CD14-positive monocyte (primary cell): Measurements from ENCODE around the gene TMEM135. TPM values are rescaled to one million over a fixed set of nuclear protein-coding genes. Genes with fewer than 3 reads are reported as not detected.

Experiments
- DNase-seq, 3 donors: peaks; one replicate each; pipeline ENCODE4 v3.0.0-alpha.2; 2011 to 2022
- H2AFZ ChIP-seq: 2 replicates; pipeline ENCODE4 v1.6.0; 2012; ENCODE audit warnings: mild to moderate bottlenecking, low read depth, low read length, inconsistent platforms; ENCODE audit not compliant: insufficient read depth, poor library complexity, severe bottlenecking
- H3K27ac ChIP-seq, 2 donors: 1 replicate in 1 of 2; 2 replicates in 1 of 2; pipeline ENCODE4 v1.5.1; 2012 to 2013; ENCODE audit warnings: low read length in 2 of 2, control low read depth in 1 of 2, inconsistent platforms in 1 of 2, low read depth in 1 of 2, mild to moderate bottlenecking in 1 of 2
- H3K27me3 ChIP-seq, 2 donors: one replicate each; pipeline versions ENCODE4 v1.6.0 to v1.6.1; 2011 to 2013; ENCODE audit warnings: low read length in 2 of 2; ENCODE audit not compliant: control insufficient read depth in 2 of 2, insufficient read depth in 2 of 2
- H3K36me3 ChIP-seq, 2 donors: replicated peaks in 1 of 2; 1 replicate in 1 of 2; 2 replicates in 1 of 2; pipeline versions ENCODE4 v1.5.1 to v1.6.1; 2012 to 2013; ENCODE audit warnings: low read length in 2 of 2, control low read depth in 1 of 2, inconsistent platforms in 1 of 2, mild to moderate bottlenecking in 1 of 2; ENCODE audit not compliant: insufficient read depth in 2 of 2, control insufficient read depth in 1 of 2
- H3K4me1 ChIP-seq, 2 donors: 1 replicate in 1 of 2; 2 replicates in 1 of 2; pipeline versions ENCODE4 v1.5.1 to v1.6.1; 2012 to 2013; ENCODE audit warnings: low read length in 2 of 2, control low read depth in 1 of 2, inconsistent platforms in 1 of 2, mild to moderate bottlenecking in 1 of 2, moderate library complexity in 1 of 2; ENCODE audit not compliant: insufficient read depth in 2 of 2, control insufficient read depth in 1 of 2
- H3K4me2 ChIP-seq: replicated peaks from 2 replicates; pipeline ENCODE3; 2012; ENCODE audit warnings: low read length, moderate library complexity, mild to moderate bottlenecking; ENCODE audit not compliant: poor library complexity, severe bottlenecking; ENCODE audit errors: extremely low read depth
- H3K4me3 ChIP-seq, 3 experiments: fragments of 200-600 bp in 1 of 3; sonication (generic) in 1 of 3; replicated peaks in 1 of 3; 1 replicate in 2 of 3; 2 replicates in 1 of 3; pipeline ENCODE4 v1.5.1; 2011 to 2013; ENCODE audit warnings: low read length in 3 of 3, mild to moderate bottlenecking in 3 of 3, control low read depth in 2 of 3, low read depth in 2 of 3, inconsistent platforms in 1 of 3, moderate library complexity in 1 of 3
- H3K79me2 ChIP-seq: 2 replicates; pipeline ENCODE4 v1.6.0; 2012; ENCODE audit warnings: mild to moderate bottlenecking, control low read depth, inconsistent platforms, low read length, moderate library complexity; ENCODE audit not compliant: insufficient read depth
- H3K9ac ChIP-seq: 2 replicates; pipeline ENCODE4 v1.6.0; 2017; ENCODE audit warnings: low read length, mild to moderate bottlenecking; ENCODE audit not compliant: insufficient read depth, poor library complexity, severe bottlenecking
- H3K9me3 ChIP-seq, 2 donors: replicated peaks in 1 of 2; 1 replicate in 1 of 2; 2 replicates in 1 of 2; pipeline versions ENCODE4 v1.5.1 to v1.6.1; 2012 to 2013; ENCODE audit warnings: low read length in 2 of 2, control low read depth in 1 of 2; ENCODE audit not compliant: control insufficient read depth in 1 of 2, insufficient read depth in 1 of 2
- H4K20me1 ChIP-seq: 2 replicates; pipeline ENCODE4 v1.6.0; 2012; ENCODE audit warnings: mild to moderate bottlenecking, low read length, control low read depth, moderate library complexity; ENCODE audit not compliant: insufficient read depth
- H3K27ac Mint-ChIP-seq, 7 donors: one replicate each; pipeline ENCODE4 v1.8.0; 2020; ENCODE audit warnings: mild to moderate bottlenecking in 7 of 7, mixed read lengths in 7 of 7, moderate library complexity in 6 of 7, inconsistent platforms in 2 of 7
- H3K27me3 Mint-ChIP-seq, 3 donors: one replicate each; pipeline ENCODE4 v1.8.0; 2021 to 2022; ENCODE audit warnings: low read depth in 3 of 3, mild to moderate bottlenecking in 3 of 3, mixed read lengths in 3 of 3, moderate library complexity in 3 of 3, inconsistent platforms in 1 of 3
- H3K36me3 Mint-ChIP-seq, 2 donors: one replicate each; pipeline ENCODE4 v1.8.0; 2020; ENCODE audit warnings: mixed read lengths in 2 of 2, inconsistent platforms in 1 of 2, mild to moderate bottlenecking in 1 of 2
- H3K4me1 Mint-ChIP-seq: one replicate; pipeline ENCODE4 v1.8.0; 2020; ENCODE audit warnings: mild to moderate bottlenecking, mixed read lengths
- H3K4me3 Mint-ChIP-seq, 2 donors: one replicate each; pipeline ENCODE4 v1.8.0; 2020; ENCODE audit warnings: mild to moderate bottlenecking in 2 of 2, mixed read lengths in 2 of 2, moderate library complexity in 1 of 2
- H3K9me3 Mint-ChIP-seq, 7 donors: one replicate each; pipeline ENCODE4 v1.8.0; 2020 to 2022; ENCODE audit warnings: mixed read lengths in 7 of 7, mild to moderate bottlenecking in 6 of 7, moderate library complexity in 6 of 7, inconsistent platforms in 2 of 7
- CTCF ChIP-seq: fragments of 200-600 bp; IDR thresholded peaks from one replicate; pipeline ENCODE4 v1.8.0; 2022; ENCODE audit warnings: antibody characterized with exemption, mild to moderate bottlenecking
- WGBS: methylation state at CpG from one replicate; pipeline ENCODE4 v1.1.5; 2013; ENCODE audit warnings: missing lambda C conversion rate; ENCODE audit not compliant: insufficient coverage; 5-methylcytosine and 5-hydroxymethylcytosine counted together
- intact Hi-C, 2 donors: fragments of 100-400 bp; cut with micrococcal nuclease; formaldehyde crosslinking; loops; one replicate each; pipeline versions ENCODE4 v1.15.0 to v1.15.1; 2023
- polyA plus RNA-seq, 3 donors: library from polyadenylated mRNA; depleted of rRNA in 1 of 3; unstranded in 2 of 3; stranded (reverse) in 1 of 3; fragments of 300-500 nt in 2 of 3; fragments of >200 nt in 1 of 3; fragmentation: Illumina TruSeq in 2 of 3; gene quantifications; 1 replicate in 2 of 3; 2 replicates in 1 of 3; pipeline ENCODE4 v1.2.3, GENCODE V29; 2012 to 2021

TMEM135 gene
- polyA plus RNA-seq, 3 donors = 2.7 to 8.4 (median 5.9) TPM

GRCh38 chr11:87007963-87008362, 29.8 kb upstream of the TMEM135 start:
- no peak overlapping the region for H3K4me3 Mint-ChIP-seq
- H3K36me3 Mint-ChIP-seq = no peaks in the 10 kb centered on the region
- Histone ChIP-seq H3K27me3 (no peaks in the 10 kb centered on the region), H3K27ac (no peak overlapping the region), H3K9ac (no peak overlapping the region), H3K4me2 (no peak overlapping the region), H4K20me1 (no peaks in the 10 kb centered on the region), H3K4me3 (no peak overlapping the region), H2AFZ (no peak overlapping the region), H3K79me2 (no peaks in the 10 kb centered on the region), H3K36me3 (no peaks in the 10 kb centered on the region), H3K9me3 (no peaks in the 10 kb centered on the region), H3K4me1 (no peaks in the 10 kb centered on the region)
- no peaks in the 10 kb centered on the region for H3K4me1 Mint-ChIP-seq
- WGBS = 88% methylated on average over 1 of the region's 1 CpG
- H3K27me3 Mint-ChIP-seq = peaks cover 0 to 2% (median 0%) of the 10 kb centered on the region in 3 donors
- no peak overlapping the region for H3K27ac Mint-ChIP-seq
- DNase-seq = no peak
- peaks cover 0 to 8% (median 0%) of the 10 kb centered on the region in 7 donors for H3K9me3 Mint-ChIP-seq
- intact Hi-C loops = no loop called here
- no peak for TF ChIP-seq CTCF

- Histone ChIP-seq H2AFZ (no peak overlapping the region), H3K4me3 (no peak overlapping the region), H3K36me3 (no peaks in the 10 kb centered on the region), H3K27me3 (no peaks in the 10 kb centered on the region), H3K27ac (no peak overlapping the region), H3K9me3 (no peaks in the 10 kb centered on the region), H3K9ac (no peak overlapping the region), H4K20me1 (no peaks in the 10 kb centered on the region), H3K4me1 (no peaks in the 10 kb centered on the region), H3K4me2 (no peak overlapping the region), H3K79me2 (no peaks in the 10 kb centered on the region)
- WGBS = no CpG with 5 or more reads among the region's 1 CpG
- intact Hi-C loops = no loop called here
- peaks cover 0 to 1% (median 0%) of the 10 kb centered on the region in 3 donors for H3K27me3 Mint-ChIP-seq
- H3K27ac Mint-ChIP-seq = no peak overlapping the region
- H3K4me3 Mint-ChIP-seq = no peak overlapping the region
- no peaks in the 10 kb centered on the region for H3K4me1 Mint-ChIP-seq
- TF ChIP-seq CTCF = no peak
- H3K36me3 Mint-ChIP-seq = no peaks in the 10 kb centered on the region
- no peak for DNase-seq
- H3K9me3 Mint-ChIP-seq = peaks cover 0 to 5% (median 0%) of the 10 kb centered on the region in 7 donors
These were observed 25.6 kb upstream of the TMEM135 start for GRCh38 chr11:87012089-87012488.
